ENCODE results near the gene DNAJC4.
A peak's percentile ranks its signal among the peaks of the same experiment; 100 is the strongest.
"Not testable (repeated sequence)": the region's sequence is repeated elsewhere in the genome, so short reads cannot be mapped to it uniquely, and the experiment has no call there.

DNAJC4 gene

DNA sequence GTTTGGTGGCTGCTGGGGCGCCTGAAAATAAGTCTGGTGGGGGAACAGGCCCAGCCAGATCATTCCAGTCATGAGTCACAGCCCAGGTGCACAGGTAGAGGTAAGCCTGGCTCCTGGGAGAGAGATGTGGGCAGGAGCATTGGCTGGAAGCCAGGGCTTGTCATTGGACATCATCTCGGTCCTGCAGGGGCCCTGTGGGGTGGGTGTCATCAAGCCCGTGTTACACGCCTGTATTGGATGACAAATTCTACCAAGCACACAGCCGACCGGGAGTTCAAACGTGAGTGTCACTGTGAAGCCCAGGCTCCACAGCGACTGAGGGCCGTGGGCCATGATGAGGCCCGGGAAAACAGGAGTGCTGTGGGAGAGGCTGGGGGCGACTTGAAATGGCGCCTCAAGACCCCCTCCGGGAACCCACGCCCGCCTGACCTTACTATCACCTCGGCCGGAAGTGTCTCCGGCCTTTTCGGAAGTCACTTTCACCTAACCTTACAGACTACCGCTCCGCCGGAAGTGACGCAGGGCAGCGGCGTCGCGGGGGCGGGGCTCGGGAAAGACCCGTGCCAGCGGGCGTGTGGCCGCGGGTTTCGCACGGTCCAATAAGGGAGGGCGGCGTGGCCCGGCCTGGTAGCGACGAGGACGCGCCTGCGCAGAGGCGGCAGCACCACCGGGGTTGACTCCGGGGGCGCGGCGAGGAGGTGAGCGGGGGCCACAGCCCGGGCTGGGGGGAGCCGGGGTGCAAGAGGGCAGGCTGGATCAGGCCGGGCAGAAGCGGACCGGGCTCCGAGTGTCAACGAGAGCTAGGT is 10.3 kb downstream of the DNAJC4 start, which contains the start of gene FKBP2:
FKBP2 (plus strand) TSS at position 661 of the 806 bp plus-strand sequence. CDS start 1,293 bp downstream, outside the sequence.
- intact Hi-C loops (cut with DNase I) = no loop called here
- peak; percentile 92 to 99 (median 97) for DNase-seq

DNA sequence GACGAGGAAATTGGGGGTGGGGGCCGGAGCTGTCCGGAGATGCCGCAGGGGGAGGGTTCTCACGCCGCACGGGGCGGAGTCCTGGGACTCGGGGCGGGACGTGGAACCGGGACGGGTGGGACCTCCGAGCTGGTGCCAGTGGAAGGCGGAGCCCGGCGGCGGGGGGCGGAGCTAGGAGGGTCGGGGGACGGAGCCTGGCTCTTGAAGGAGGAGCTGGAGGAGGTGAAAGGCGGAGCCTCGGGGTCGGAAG is 10.8 kb downstream of the DNAJC4 start:
- peak in 34 of 42 donors; percentile 99 to 100 (median 100) for DNase-seq
- intact Hi-C loops (cut with DNase I) = no loop called here

DNA sequence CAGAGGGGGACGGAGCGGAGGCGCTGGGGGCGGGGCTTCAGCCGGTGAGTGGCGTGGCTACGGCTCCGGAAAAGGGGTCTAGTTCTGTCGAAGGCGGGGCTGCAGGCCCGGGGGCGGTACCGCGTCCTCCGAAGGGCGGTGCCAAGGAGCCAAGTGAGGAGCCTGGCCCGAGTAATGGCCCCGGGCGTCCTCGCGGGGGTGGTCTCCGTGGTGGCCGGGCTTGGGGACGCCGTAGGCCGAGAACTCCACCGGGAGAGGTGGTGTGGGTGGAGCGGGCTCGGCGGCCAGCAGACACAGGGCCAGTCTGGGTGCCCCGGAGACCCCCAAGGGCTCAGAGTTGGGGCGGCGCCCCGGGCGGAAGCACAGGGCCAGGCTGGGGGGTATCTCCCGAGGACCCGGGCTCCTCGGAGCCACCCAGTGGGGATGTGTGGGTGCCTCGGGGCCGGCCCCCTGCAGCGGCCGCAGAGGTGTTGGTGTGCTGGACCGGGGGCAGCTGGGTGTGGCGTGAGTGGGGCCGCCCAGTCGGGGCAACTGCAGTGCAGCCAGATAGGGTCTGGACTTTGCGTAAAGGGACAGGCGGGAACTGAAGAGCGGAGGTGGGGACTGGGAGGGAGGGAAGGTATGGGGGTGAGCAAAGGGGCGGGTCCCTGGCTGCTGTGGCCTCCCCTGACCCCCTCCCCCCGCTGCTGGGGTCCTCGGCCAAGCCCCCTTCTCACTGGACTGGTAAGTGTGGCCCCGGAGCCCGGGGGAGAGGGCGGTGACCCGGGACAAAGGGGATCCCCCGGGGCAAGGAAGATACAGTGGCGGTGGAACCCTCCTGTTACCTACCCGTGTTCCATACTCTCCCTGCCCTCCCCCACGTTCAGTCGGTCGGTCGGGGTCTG is 11.4 kb downstream of the DNAJC4 start:
- intact Hi-C loops (cut with DNase I) = no loop called here
- peak in 8 of 42 donors; percentile 98 to 100 (median 100) for DNase-seq

DNA sequence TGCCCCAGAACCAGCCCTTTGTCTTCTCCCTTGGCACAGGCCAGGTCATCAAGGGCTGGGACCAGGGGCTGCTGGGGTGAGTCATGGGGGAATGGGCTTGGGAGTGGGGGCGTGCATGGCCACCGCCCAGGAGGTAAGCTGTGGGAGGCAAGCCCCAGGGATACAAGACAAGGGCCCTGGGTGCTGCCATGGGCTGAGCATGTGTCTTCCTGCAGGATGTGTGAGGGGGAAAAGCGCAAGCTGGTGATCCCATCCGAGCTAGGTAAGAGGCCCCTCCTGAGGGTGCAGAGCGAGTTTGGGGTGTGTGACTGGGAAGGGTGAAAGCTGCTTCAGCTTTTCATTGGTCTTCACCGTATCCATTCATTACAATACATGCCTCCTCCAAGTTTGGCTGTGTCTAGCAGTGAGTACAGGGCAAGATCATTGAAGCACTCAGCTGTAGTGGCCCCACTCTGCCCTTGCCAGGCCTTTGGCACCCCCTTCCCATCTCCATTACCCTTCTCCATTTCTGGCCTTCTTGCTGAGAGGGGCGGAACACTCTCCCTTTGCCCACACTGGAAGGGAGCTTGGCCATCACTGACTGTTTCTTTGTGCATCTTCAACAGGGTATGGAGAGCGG is 13.0 kb downstream of the DNAJC4 start:
- intact Hi-C loops (cut with DNase I) = no loop called here
- no peak for DNase-seq

DNA sequence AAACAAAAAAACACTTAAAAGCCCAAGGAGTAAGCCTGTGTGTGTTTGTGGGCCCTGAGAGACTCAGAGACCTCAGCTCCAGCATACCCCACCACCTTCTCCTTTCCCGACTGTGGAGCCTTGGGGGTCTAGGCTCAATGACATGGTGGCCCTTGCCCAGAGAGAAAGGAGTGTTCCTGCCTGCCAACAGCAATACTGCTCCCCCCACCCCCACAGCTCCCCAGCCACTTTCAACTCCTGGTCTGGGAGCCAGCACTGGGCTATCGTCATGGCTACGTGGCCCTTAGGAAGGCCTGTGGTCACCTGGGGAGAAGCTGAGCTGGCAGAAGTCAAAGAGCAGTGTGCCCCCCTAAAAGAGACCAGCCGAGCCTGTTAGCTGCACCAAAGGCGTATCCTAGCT is 13.8 kb downstream of the DNAJC4 start:
- no peak for DNase-seq
- intact Hi-C loops (cut with DNase I) = no loop called here

DNA sequence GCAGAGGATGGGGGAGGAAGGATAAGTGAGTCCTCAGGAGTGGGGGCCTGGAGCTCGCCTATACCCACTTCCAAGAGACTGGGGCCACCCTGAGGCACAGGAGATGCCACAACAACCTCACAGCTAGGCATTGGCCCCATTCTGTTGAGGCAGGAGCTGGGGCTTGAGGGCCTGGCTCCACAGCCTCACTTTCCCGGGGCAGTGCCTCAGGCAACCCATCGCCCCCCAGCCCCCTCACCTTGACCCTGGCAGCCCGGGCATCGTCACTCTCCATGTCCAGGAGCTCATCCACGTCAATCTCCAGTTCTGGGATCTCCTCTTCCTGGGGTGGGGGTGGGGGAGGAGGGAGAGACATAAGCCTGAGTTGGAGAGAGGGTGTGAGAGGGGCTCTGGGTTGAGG is 14.6 kb downstream of the DNAJC4 start:
- intact Hi-C loops (cut with DNase I) = no loop called here
- no peak for DNase-seq

DNA sequence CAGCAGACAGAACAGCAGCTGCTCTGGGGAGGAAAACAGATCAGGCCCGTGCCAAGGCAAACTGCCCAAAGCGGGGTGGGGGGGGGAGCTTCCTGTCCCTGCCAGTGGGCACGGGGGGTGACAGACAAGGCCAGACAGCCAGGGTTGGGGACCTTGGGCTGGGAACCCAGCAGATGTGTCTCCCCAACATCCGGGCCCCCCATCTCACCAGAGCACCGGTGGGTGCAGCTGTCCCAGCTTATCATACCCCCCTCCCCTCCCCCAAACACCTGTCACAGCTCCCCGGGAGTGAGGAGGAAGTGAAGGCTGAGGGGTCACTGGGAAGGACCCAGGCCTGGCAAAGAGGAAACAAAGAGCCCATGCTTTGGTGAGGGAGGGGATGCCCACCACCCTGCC is 15.1 kb downstream of the DNAJC4 start:
- intact Hi-C loops (cut with DNase I) = no loop called here
- DNase-seq = peak in 25 of 42 donors; percentile 38 to 84 (median 62)

DNA sequence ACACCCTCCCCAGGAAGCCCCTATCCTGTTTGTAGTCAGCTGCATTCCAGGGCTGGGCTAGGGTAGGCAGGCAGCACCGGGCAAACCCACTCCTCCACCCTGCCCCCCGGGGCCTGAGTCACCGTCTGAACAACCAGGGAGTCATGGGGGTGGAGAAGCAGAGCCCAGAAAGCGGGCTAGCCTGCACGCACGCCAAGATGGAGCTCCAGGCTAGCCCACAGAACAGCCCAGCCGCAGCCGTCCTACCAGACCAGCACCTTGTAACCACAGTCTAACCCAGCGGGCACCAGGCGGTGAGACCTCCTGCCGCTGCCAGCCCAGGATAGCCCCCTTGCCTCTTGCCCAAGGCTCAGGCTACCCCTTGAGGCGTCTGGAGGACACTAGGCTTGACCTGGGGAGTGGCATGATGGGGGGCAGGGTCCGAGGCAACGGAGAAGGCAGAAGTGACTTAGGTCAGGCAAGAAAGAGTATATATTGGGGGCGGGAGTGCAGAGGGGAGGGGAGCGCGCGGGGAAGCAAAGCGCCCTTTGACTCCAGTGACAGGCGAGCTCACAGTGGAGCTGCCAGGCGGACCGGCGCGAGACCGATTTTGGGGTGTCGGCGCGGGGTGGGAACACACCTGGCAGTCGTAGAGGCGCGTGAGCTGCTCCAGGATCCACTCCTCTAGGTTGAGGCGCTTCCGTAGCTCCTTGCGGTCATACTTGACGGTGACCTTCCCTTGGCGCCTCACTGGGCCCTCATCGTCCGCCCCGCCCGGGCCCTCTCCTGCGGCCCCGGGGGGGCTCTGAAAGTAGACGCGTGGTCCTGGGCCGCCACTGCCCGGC is 15.7 kb downstream of the DNAJC4 start:
- peak in 18 of 42 donors; percentile 28 to 79 (median 58) for DNase-seq
- intact Hi-C loops (cut with DNase I) = no loop called here

DNA sequence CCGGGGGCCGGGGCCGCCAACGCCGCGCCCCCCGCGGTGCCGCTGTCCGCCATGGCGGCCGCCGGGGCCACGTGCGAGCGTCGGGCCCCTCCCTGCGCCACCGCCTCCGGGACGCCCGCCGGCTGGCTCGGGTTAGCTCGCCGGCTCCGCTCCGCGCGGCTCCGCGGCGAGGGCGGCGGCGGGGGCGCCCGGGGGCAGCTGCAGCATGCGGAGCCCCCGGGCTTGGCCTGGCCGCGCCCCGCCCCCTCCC is 16.2 kb downstream of the DNAJC4 start:
- intact Hi-C loops (cut with DNase I); DNase-seq: not testable (repeated sequence)

DNA sequence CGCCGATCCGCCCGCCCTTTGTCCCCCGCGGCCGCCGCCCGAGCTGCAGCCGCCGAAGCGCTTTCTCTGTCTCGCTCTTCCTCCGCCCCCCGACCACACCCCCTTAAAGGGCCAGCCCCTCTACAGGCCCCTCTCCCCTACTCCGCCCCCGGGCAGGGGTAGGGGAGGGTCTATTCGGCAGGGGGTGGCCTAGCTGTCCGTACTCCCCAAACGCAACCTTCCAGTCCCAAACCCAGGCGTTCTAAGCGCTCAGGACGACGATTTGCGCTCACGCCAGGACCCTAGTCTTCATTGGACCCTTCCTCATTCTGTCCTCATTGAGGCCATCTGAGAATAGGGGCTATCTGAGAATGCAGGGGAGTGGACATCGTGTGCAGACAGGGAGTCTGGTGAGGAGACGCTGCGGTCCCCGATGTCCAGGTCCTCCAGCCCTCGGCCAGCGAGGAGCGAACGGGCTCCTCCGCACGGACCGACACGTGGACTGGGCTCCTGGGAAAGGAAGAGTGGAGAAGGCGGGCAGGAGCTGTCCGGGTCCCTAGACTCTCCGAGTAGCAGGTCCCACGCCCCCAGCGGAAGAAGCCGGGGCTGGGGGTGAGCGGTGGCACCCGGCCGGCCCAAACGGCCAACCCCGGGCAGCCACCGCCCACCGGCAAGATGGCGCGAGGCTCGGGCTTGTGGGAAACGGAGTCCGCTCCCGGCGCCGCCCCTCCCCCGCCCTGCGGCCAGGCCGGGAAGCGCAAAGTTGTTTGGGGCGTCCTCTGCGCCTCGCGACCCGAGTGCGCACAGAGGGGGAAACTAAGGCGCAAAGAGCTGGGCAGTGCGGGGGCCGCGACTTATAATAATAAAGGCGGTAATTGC is 16.8 kb downstream of the DNAJC4 start, which contains the start of gene PPP1R14B:
PPP1R14B (minus strand) TSS at position 73 of the 858 bp plus-strand sequence. CDS start 270 bp downstream, outside the sequence.
- intact Hi-C loops (cut with DNase I) = no loop called here
- DNase-seq = peak; percentile 52 to 94 (median 88)

DNA sequence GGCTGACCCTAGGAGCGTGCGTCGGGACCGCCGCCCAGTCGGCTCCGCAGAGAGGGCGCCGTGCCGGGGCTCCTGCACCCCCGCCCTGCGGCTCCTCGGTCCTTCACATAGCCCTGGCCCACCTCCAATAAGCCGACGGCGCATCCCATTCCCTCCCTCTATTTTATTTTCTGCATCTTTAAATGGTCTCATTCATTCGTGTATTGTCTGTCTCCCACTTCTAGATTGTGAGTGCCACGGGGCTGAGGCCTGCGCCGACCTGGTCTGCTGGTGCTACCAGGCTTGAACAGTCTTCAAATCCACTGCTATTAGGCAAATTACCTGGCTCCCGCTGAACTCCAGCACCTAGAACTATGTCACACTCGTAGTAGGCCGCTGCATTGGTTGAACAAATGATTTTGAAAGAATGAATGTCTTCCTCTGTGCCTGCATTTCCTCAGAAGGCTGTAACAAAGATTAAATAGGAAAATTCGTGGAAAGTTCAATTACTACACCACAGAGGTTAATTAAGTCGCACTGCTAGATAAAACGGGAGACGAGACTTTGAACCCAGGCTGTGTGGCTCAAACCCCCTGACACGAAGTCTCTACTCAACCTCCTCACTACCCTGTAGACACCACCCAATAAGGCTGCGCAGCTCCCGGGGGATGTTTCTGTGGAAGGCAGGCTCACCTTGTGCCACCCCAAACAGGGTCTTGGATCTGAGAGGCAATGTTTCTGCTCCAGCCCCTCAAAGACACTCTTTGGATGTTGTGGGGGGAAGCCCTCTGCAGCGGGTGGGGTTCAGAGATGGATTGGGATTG is 17.6 kb downstream of the DNAJC4 start:
- intact Hi-C loops (cut with DNase I) = no loop called here
- no peak for DNase-seq

DNA sequence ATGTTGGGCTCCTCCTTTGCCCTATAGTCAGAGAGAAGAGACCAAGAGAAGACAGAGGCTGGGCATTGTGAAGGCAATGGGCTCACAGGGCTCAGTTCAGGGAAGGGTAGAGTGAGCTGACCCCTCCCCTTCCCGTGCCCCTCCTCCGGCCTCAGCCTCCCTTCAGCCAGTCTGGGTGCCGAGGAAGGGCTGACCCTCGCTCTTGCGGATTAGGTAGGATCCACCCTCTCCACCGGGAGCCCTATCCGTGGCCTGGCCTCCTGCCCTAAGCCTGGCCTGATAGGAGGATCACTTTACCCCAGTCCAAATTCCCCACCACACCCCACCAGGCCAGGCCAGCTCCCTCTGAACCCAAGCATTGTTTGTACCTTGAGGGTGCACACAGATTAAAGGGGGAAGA is 18.2 kb downstream of the DNAJC4 start:
- intact Hi-C loops (cut with DNase I) = no loop called here
- DNase-seq = no peak

DNA sequence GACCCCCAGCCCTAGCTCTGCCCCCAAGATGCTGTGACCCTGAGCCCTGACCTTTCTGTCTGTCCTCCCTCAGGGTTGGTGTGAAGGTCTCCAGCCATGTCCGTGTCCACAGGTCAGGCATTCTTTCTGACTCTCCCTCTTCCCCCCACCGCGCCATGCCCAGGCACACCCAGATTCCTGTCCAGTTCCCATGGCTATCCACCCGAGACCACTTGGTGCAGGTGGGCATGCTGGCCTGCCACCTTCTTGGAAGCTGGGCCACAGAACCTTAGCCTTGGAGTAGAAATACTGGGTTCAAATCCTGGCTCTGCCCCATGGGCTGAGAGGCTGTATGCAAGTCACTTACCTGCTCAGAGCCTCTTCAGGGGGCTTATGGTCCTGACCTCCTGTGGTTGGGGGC is 18.7 kb downstream of the DNAJC4 start:
- intact Hi-C loops (cut with DNase I) = no loop called here
- DNase-seq = no peak

DNA sequence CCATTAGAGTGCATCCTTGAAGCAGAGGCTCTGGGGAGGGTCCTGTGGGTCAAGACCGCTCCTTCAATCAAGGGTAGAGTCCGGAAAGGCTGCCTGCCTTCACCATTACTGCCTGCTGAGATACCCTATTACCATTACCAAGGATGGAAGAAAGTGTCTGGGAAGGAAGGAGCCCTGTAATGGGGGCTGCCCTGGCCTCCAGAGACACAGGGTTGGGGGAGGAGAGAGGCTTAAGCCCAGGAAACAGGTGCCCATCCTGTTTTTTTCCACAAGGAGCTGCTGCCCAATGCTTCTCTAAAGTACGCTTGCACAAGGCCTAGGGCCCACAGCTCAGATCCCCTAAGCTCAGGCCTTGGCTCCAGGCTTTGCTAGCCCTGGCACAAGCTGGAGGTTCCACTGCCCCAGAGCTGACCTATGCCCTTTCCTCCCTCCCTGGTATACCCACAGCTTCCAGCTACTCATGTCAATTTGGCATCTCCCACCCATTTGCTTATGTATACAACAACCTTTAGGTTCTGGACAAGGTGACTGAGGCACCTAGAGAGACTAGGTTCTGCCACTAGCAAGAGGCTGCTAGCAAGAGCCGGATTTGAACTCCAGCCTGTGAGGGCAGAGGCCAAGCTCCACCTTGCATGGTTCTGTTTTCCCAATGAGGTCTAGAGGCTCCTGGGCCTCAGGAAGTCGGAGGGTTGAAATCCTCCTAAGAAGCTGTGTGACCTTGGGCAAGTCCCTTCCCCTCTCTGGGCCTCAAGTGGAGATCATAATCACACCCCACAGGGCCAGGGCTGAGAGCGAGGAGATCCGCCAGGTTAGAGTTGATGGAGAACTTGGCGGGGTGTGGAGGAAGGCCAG is 19.4 kb downstream of the DNAJC4 start:
- no peak for DNase-seq
- intact Hi-C loops (cut with DNase I) = no loop called here

DNA sequence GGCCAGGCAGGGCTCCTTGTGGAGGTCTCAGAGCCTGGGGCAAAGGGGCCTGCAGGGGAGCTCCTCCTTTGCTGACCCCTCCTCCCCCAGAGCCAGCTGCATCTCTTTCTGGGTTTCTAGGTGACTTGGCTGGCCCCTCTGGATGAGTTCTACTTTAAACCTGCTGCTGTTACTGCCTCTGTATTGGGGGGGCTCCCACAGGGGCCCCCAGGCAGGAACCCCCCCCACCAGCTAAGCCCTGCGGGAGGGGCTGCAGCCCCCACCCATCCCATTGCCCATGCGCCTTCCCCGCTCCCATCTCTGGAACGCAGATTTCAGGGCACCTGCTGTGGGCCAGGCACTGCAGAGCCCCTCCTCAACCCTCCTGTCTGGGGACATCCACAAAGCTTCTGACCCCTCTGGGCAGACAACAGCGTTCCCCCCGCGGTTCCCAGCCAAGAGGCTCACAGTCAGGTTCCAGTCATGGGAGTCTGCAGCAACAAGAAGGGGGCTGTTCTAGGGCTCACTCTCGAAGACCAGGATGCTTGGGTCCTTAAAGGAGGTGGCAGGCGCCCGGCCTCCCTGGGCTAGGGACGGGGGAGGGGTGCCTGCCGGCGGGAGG is 20.2 kb downstream of the DNAJC4 start:
- no peak for DNase-seq
- intact Hi-C loops (cut with DNase I) = no loop called here
